Fibroblast of upper back skin (primary cell): ENCODE data around the gene COCH.
"Not testable (repeated sequence)": the region's sequence is repeated elsewhere in the genome, so short reads cannot be mapped to it uniquely, and the experiment has no call there.

ENCODE experiments used
- DNase-seq: peaks from one replicate; pipeline ENCODE4 v3.0.0-alpha.2; 2013

Gene COCH

DNA sequence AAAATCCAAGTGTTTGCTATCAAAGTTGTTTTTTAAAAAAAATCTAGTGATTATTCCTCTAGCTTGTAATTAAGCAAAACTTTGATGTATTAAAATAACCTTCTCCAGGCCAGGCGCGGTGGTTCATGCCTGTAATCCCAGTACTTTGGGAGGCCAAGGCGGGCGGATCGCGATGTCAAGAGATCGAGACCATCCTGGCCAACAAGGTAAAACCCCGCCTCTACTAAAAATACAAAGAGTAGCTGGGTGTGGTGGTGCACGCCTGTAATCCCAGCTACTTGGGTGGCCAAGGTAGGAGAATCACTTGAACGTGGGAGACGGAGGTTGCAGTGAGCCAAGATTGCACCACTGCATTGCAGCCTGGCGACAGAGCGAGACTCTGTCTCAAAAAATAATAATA lies 59.6 kb downstream of the COCH start:
- not testable (repeated sequence) for DNase-seq

- DNase-seq, result no peak
Observed at GRCh38 chr14:30935445-30935844, 61.1 kb downstream of the COCH start.

- DNase-seq, result no peak
Observed at GRCh38 chr14:30938617-30939016, 64.3 kb downstream of the COCH start.
